ENCODE measurements around the gene MEGF6. TPM values are rescaled to one million over a fixed set of nuclear protein-coding genes. Genes with fewer than 3 reads are reported as not detected.

MEGF6 gene
- total and polyA plus RNA-seq, 2 donors (not counting 3 experiments of a cell fraction or from before 2014, with no cell fraction given), result 22.5 to 63.7 TPM

- DNase-seq (ENCODE audit: low read depth, low spot score), result no peak
- no peak for FAIRE-seq
- no peaks in the 10 kb centered on the region for H3K27me3 ChIP-seq (ENCODE audit: control insufficient read depth in 2 of 2, insufficient read depth in 2 of 2, low read length in 2 of 2)
- H3K4me3 ChIP-seq (replicated peaks in 1 of 3; ENCODE audit: insufficient read depth in 1 of 3, low read depth in 1 of 3, low read length in 3 of 3), result no peak overlapping the region
- H2AFZ ChIP-seq (ENCODE audit: low read depth, low read length), result no peak overlapping the region
- POLR2A ChIA-PET, result no interaction called here
- no TSS peak for BruUV-seq (replicated peaks)
- no peaks in the 10 kb centered on the region for H3K36me3 ChIP-seq (ENCODE audit: control insufficient read depth in 2 of 2, extremely low read depth in 1 of 2, insufficient read depth in 2 of 2, low read length in 2 of 2)
- no peaks in the 10 kb centered on the region for H3K9me1 ChIP-seq (replicated peaks; ENCODE audit: control insufficient read depth, extremely low read depth, insufficient read depth, low read length)
- no peaks in the 10 kb centered on the region for H4K20me1 ChIP-seq (replicated peaks; ENCODE audit: control insufficient read depth, extremely low read depth, insufficient read depth, low read length)
- no peak overlapping the region for H3K9ac ChIP-seq (replicated peaks; ENCODE audit: extremely low read depth, insufficient read depth, low read length)
- no peaks in the 10 kb centered on the region for H3K9me3 ChIP-seq (replicated peaks; ENCODE audit: control insufficient read depth, insufficient read depth, low read length)
- peaks cover 4% of the 10 kb centered on the region for H3K4me1 ChIP-seq (ENCODE audit: control insufficient read depth, extremely low read depth, insufficient read depth, low read length)
- intact Hi-C loops (cut with micrococcal nuclease), result no loop called here
- dilution Hi-C loops (cut with MboI; ENCODE audit: extremely low pct_ligation_motif_present, low sequenced_read_pairs), result no loop called here
- H3K79me2 ChIP-seq (ENCODE audit: control insufficient read depth, insufficient read depth, low read length), result no peaks in the 10 kb centered on the region
- H3K4me2 ChIP-seq (ENCODE audit: insufficient read depth, low read length), result no peak overlapping the region
- CTCF ChIA-PET, result interaction anchor here (0.7 to 3.8 kb wide), 5 partner anchors 10 to 222 kb away, joined by 3 to 82 read pairs (median 5); no protein-coding TSS in a partner anchor
- TF ChIP-seq POLR2AphosphoS5 (IDR thresholded peaks at IDR 0.05; ENCODE audit: insufficient read depth, low read depth, low read length) (no peak), FOS (IDR thresholded peaks at IDR 0.05; ENCODE audit: borderline replicate concordance, insufficient read depth, low read length) (no peak)
- no peak overlapping the region for H3K27ac ChIP-seq (ENCODE audit: insufficient read depth, low read depth, low read length)
Observed at GRCh38 chr1:3473381-3473844, 137.9 kb downstream of the MEGF6 start.

- H3K27ac ChIP-seq (ENCODE audit: insufficient read depth, low read depth, low read length), result no peak overlapping the region
- ChIA-PET POLR2A (no interaction called here), CTCF (interaction anchor here (0.7 to 3.8 kb wide), 4 partner anchors 10 to 147 kb away, joined by 3 to 82 read pairs (median 12); no protein-coding TSS in a partner anchor)
- H3K4me1 ChIP-seq (ENCODE audit: control insufficient read depth, extremely low read depth, insufficient read depth, low read length), result peaks cover 4% of the 10 kb centered on the region
- H3K9ac ChIP-seq (replicated peaks; ENCODE audit: extremely low read depth, insufficient read depth, low read length), result no peak overlapping the region
- no peak overlapping the region for H3K4me3 ChIP-seq (replicated peaks in 1 of 3; ENCODE audit: insufficient read depth in 1 of 3, low read depth in 1 of 3, low read length in 3 of 3)
- DNase-seq (ENCODE audit: low read depth, low spot score) (no peak), FAIRE-seq (no peak)
- H3K9me3 ChIP-seq (replicated peaks; ENCODE audit: control insufficient read depth, insufficient read depth, low read length), result no peaks in the 10 kb centered on the region
- no peaks in the 10 kb centered on the region for H3K36me3 ChIP-seq (ENCODE audit: control insufficient read depth in 2 of 2, extremely low read depth in 1 of 2, insufficient read depth in 2 of 2, low read length in 2 of 2)
- no peak for TF ChIP-seq JUN (IDR thresholded peaks at IDR 0.05; ENCODE audit: borderline replicate concordance, insufficient read depth, insufficient read length, low read depth)
- TF ChIP-seq MAX (IDR thresholded peaks at IDR 0.05; ENCODE audit: insufficient read depth, insufficient read length), result no peak
- TF ChIP-seq GATA2 (IDR thresholded peaks at IDR 0.05; ENCODE audit: insufficient read depth, insufficient read length, low read depth, low read length), result no peak
- no peak for TF ChIP-seq POLR2A (IDR thresholded peaks at IDR 0.05; ENCODE audit: low read depth, low read length)
- no peak for TF ChIP-seq EZH2 (IDR thresholded peaks at IDR 0.05; ENCODE audit: borderline replicate concordance, low read depth, low read length, severe bottlenecking)
- no peak for TF ChIP-seq CTCF (IDR thresholded peaks at IDR 0.05; ENCODE audit: extremely low read depth in 1 of 2, insufficient read depth in 1 of 2, low read depth in 1 of 2, low read length in 2 of 2)
- no TSS peak for BruUV-seq (replicated peaks)
- H3K27me3 ChIP-seq (ENCODE audit: control insufficient read depth in 2 of 2, insufficient read depth in 2 of 2, low read length in 2 of 2), result no peaks in the 10 kb centered on the region
- no peak overlapping the region for H3K4me2 ChIP-seq (ENCODE audit: insufficient read depth, low read length)
- no peaks in the 10 kb centered on the region for H4K20me1 ChIP-seq (replicated peaks; ENCODE audit: control insufficient read depth, extremely low read depth, insufficient read depth, low read length)
- intact Hi-C loops (cut with micrococcal nuclease) (no loop called here), dilution Hi-C loops (cut with MboI; ENCODE audit: extremely low pct_ligation_motif_present, low sequenced_read_pairs) (no loop called here)
- no peaks in the 10 kb centered on the region for H3K9me1 ChIP-seq (replicated peaks; ENCODE audit: control insufficient read depth, extremely low read depth, insufficient read depth, low read length)
- no peak overlapping the region for H2AFZ ChIP-seq (ENCODE audit: low read depth, low read length)
- no peaks in the 10 kb centered on the region for H3K79me2 ChIP-seq (ENCODE audit: control insufficient read depth, insufficient read depth, low read length)
Observed at GRCh38 chr1:3472906-3473305, 138.4 kb downstream of the MEGF6 start.

Measured in endothelial cell of umbilical vein (primary cell).